AG04450 (cell line): ENCODE measurements around the gene EFTUD2. TPM values are rescaled to one million over a fixed set of nuclear protein-coding genes. Genes with fewer than 3 reads are reported as not detected.

Experiments used
- CTCF ChIA-PET: fragments of 300-600, 350-600 bp; formaldehyde crosslinking; extraction: SDS; loops from one replicate; lab custom pipeline; 2022; ENCODE audit warnings: antibody characterized with exemption, inconsistent platforms; lab: Charles Lee
- POLR2A ChIA-PET: fragments of 350-600 bp; formaldehyde crosslinking; extraction: SDS; loops from one replicate; lab custom pipeline; 2021; ENCODE audit warnings: antibody characterized with exemption, inconsistent platforms; lab: Yijun Ruan, JAX
- DNase-seq: peaks from one replicate; pipeline ENCODE4 v3.0.0-alpha.2; 2011; ENCODE audit warnings: low read depth, low spot score
- H3K27ac ChIP-seq: one replicate; pipeline ENCODE4 v1.5.1; 2012; ENCODE audit warnings: low read depth, low read length, control low read depth
- H3K27me3 ChIP-seq: one replicate; pipeline ENCODE4 v1.6.0; 2012; ENCODE audit warnings: low read length; ENCODE audit not compliant: control insufficient read depth, insufficient read depth
- H3K4me3 ChIP-seq: 2 replicates; pipeline ENCODE4 v1.5.1; 2011; ENCODE audit warnings: mild to moderate bottlenecking, low read depth, low read length, control low read depth
- H3K9me3 ChIP-seq: 2 replicates; pipeline ENCODE4 v1.5.1; 2012; ENCODE audit warnings: low read length; ENCODE audit not compliant: control insufficient read depth, insufficient read depth
- polyA plus RNA-seq: library from polyadenylated mRNA; depleted of rRNA; stranded (reverse); fragments of >200 nt; gene quantifications from 2 replicates; pipeline ENCODE4 v1.2.3, GENCODE V29; 2011
- TF ChIP-seq, protein P1 (sequence below): IDR thresholded peaks from 2 replicates; pipeline ENCODE4 v1.5.1; 2011; ENCODE audit warnings: low read depth, low read length, control low read depth, inconsistent platforms

EFTUD2 gene
- polyA plus RNA-seq, 1 experiment: 147 TPM

DNA sequence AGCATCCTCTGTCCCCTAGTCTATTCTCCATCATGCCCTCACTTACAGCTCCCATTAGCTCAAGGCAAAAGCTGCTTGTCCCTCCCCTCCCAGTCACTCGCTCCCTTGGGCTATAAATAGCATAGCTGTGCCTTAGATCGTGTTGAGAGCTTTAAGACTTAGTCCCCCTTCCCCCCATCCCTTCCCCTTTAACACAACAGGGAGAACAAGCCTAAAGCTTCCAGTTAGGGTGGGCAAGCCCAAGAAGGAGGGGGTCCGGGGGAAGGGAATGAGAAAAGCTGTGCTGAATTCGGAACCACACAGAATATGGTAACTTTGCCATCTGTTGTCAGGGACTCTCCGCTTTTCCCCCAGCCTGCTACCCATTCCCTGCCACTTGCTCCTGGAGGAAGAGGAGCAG, 56.5 kb downstream of the EFTUD2 start:
- ChIA-PET POLR2A (no interaction called here), CTCF (interaction anchor here (1.9 to 3.3 kb wide), 2 partner anchors 22 to 64 kb away, joined by 6 to 28 read pairs; no protein-coding TSS in a partner anchor)
- TF ChIP-seq, protein P1, sequence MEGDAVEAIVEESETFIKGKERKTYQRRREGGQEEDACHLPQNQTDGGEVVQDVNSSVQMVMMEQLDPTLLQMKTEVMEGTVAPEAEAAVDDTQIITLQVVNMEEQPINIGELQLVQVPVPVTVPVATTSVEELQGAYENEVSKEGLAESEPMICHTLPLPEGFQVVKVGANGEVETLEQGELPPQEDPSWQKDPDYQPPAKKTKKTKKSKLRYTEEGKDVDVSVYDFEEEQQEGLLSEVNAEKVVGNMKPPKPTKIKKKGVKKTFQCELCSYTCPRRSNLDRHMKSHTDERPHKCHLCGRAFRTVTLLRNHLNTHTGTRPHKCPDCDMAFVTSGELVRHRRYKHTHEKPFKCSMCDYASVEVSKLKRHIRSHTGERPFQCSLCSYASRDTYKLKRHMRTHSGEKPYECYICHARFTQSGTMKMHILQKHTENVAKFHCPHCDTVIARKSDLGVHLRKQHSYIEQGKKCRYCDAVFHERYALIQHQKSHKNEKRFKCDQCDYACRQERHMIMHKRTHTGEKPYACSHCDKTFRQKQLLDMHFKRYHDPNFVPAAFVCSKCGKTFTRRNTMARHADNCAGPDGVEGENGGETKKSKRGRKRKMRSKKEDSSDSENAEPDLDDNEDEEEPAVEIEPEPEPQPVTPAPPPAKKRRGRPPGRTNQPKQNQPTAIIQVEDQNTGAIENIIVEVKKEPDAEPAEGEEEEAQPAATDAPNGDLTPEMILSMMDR: no peak
- DNase-seq: no peak
- H3K4me3 ChIP-seq: no peak overlapping the region
- H3K27me3 ChIP-seq: no peaks in the 10 kb centered on the region
- H3K9me3 ChIP-seq: no peaks in the 10 kb centered on the region
- H3K27ac ChIP-seq: no peak overlapping the region

DNA sequence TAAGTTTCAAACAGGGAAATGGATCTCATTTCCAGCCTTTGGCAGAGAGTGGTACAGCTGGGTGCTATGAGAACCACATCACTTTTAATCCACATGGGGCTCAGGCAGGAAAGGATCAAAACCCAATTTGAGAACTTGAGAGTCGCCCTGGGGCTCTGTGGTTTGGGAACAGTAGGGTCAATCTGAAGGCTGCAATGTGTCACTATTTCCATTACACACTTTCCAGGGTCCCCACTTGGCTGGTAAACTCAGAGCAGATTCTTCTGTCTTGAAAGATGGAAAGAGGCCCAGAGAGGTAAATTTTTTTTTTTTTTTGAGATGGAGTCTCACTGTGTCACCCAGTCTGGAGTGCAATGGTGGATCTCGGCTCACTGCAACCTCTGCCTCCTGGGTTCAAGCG, 58.3 kb downstream of the EFTUD2 start:
- H3K4me3 ChIP-seq: no peak overlapping the region
- TF ChIP-seq, protein P1: no peak
- no peaks in the 10 kb centered on the region for H3K27me3 ChIP-seq
- DNase-seq: no peak
- no peaks in the 10 kb centered on the region for H3K9me3 ChIP-seq
- no peak overlapping the region for H3K27ac ChIP-seq
- ChIA-PET CTCF (interaction anchor here (1.1 kb wide), 1 partner anchor 37 kb away, joined by 3 read pairs; no protein-coding TSS in a partner anchor), POLR2A (interaction anchor here (0.8 kb wide), 1 partner anchor 586 kb away, joined by 4 read pairs; no protein-coding TSS in a partner anchor)

DNA sequence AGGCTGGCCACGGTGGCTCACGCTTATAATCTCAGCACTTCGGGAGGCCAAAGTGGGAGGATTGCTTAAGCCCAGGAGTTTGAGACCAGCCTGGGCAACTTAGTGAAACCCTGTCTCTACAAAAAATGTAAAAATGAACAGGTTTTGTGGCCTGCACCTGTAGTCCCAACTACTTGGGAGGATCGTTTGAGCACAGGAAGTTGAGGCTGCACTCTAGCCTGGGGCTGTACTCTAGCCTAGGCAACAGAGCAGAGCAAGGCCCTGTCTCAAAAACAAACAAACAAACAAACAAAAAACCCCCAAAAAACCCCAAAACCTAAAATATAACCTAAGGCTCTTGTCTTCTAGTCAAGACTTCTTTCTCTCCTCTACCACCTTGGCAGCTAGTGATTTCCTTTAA, 59.0 kb downstream of the EFTUD2 start:
- CTCF ChIA-PET: no interaction called here

DNA sequence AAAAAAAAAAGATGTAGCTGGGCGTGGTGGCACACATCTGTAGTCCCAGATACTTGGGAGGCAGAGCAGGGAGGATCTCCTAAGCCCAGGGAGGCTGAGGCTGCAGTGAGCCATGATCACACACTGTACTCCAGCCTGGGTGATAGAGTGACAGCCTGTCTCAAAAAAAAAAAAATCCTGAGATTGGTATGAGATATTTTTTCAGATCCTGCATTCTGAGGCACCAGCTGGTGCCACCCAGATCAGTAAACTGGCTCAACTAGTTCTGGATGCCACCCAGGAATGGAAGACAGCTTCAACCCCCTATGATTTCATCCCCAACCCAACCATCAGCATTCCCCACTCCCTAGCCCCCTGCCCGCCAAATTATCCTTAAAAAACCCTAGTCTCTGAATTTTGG, 62.0 kb downstream of the EFTUD2 start:
- no peak overlapping the region for H3K4me3 ChIP-seq
- no peaks in the 10 kb centered on the region for H3K27me3 ChIP-seq
- no peaks in the 10 kb centered on the region for H3K9me3 ChIP-seq
- DNase-seq: no peak
- H3K27ac ChIP-seq: no peak overlapping the region
- TF ChIP-seq, protein P1: no peak
- POLR2A ChIA-PET: no interaction called here
- CTCF ChIA-PET: interaction anchor here (1.2 to 1.5 kb wide), 2 partner anchors 28 to 58 kb away, joined by 3 to 4 read pairs; no protein-coding TSS in a partner anchor

More for the DNA sequence above, 59.0 kb downstream of the EFTUD2 start:
- no peaks in the 10 kb centered on the region for H3K27me3 ChIP-seq
- TF ChIP-seq, protein P1: no peak
- no peak for DNase-seq
- H3K27ac ChIP-seq: no peak overlapping the region
- POLR2A ChIA-PET: interaction anchor here (0.8 kb wide), 1 partner anchor 587 kb away, joined by 4 read pairs; no protein-coding TSS in a partner anchor
- H3K4me3 ChIP-seq: no peak overlapping the region
- no peaks in the 10 kb centered on the region for H3K9me3 ChIP-seq

DNA sequence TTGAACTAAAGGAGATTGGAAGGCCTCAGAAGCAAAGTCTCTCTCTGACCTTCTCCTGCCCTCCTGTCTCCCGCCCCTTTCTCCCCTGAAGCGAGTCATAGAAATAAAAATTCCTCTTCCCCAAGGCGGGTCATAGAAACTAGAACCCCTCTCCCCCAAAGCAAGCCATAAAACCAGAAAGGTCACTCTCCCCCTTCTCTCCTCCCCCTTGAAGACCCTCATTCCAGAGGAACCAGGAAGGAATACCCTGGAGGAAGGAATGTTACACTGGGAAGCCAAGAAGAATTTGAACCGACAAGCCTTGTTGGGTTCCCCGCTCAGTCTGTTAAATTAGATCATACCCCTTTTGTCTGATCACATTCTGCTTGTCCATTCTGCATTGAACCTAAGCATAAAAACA, 66.4 kb downstream of the EFTUD2 start:
- TF ChIP-seq, protein P1: peak; percentile 35
- Histone ChIP-seq H3K27ac (no peak overlapping the region), H3K27me3 (no peaks in the 10 kb centered on the region), H3K9me3 (no peaks in the 10 kb centered on the region), H3K4me3 (no peak overlapping the region)
- DNase-seq: no peak
- ChIA-PET POLR2A (no interaction called here), CTCF (no interaction called here)
